GM06990 (cell line): ENCODE measurements around the gene DYNAP.

Source experiments
- DNase-seq: peaks from one replicate; pipeline ENCODE4 v3.0.0-alpha.2; 2011; ENCODE audit not compliant: insufficient read length; ENCODE audit errors: extremely low read depth
- H3K27me3 ChIP-seq: replicated peaks from 2 replicates; pipeline ENCODE4 v1.6.0; 2011; ENCODE audit warnings: low read length; ENCODE audit not compliant: control insufficient read depth, insufficient read depth
- H3K36me3 ChIP-seq: 2 replicates; pipeline ENCODE4 v1.5.1; 2011; ENCODE audit warnings: low read length; ENCODE audit not compliant: control insufficient read depth, insufficient read depth
- H3K4me3 ChIP-seq: replicated peaks from 2 replicates; pipeline ENCODE4 v1.5.1; 2011; ENCODE audit warnings: low read depth, mild to moderate bottlenecking, control low read depth, low read length
- TF ChIP-seq, protein P1 (sequence below): IDR thresholded peaks from 2 replicates; pipeline ENCODE4 v1.5.1; 2011; ENCODE audit warnings: low read length, control low read depth, mild to moderate bottlenecking, inconsistent platforms; ENCODE audit not compliant: insufficient read depth, poor library complexity, severe bottlenecking

DYNAP gene

GRCh38 chr18:54607213-54608027 is 16.4 kb downstream of the DYNAP start:
- no peak for DNase-seq
- Histone ChIP-seq H3K36me3 (no peaks in the 10 kb centered on the region), H3K4me3 (no peak overlapping the region; the same call in 1 of the 2 replicates), H3K27me3 (no peaks in the 10 kb centered on the region)
- TF ChIP-seq, protein P1, sequence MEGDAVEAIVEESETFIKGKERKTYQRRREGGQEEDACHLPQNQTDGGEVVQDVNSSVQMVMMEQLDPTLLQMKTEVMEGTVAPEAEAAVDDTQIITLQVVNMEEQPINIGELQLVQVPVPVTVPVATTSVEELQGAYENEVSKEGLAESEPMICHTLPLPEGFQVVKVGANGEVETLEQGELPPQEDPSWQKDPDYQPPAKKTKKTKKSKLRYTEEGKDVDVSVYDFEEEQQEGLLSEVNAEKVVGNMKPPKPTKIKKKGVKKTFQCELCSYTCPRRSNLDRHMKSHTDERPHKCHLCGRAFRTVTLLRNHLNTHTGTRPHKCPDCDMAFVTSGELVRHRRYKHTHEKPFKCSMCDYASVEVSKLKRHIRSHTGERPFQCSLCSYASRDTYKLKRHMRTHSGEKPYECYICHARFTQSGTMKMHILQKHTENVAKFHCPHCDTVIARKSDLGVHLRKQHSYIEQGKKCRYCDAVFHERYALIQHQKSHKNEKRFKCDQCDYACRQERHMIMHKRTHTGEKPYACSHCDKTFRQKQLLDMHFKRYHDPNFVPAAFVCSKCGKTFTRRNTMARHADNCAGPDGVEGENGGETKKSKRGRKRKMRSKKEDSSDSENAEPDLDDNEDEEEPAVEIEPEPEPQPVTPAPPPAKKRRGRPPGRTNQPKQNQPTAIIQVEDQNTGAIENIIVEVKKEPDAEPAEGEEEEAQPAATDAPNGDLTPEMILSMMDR: no peak

GRCh38 chr18:54608028-54608642 is 17.1 kb downstream of the DYNAP start:
- no peaks in the 10 kb centered on the region for H3K27me3 ChIP-seq
- H3K36me3 ChIP-seq: no peaks in the 10 kb centered on the region
- TF ChIP-seq, protein P1: no peak
- no peak for DNase-seq
- no peak overlapping the region; the same call in 1 of the 2 replicates for H3K4me3 ChIP-seq

- Histone ChIP-seq H3K27me3 (no peaks in the 10 kb centered on the region), H3K36me3 (no peaks in the 10 kb centered on the region), H3K4me3 (no peak overlapping the region)
- TF ChIP-seq, protein P1: no peak
- no peak for DNase-seq
Measured at GRCh38 chr18:54611816-54612215, 20.8 kb downstream of the DYNAP start.

- TF ChIP-seq, protein P1: no peak
- Histone ChIP-seq H3K27me3 (no peaks in the 10 kb centered on the region), H3K4me3 (no peak overlapping the region), H3K36me3 (no peaks in the 10 kb centered on the region)
- DNase-seq: no peak
Measured at GRCh38 chr18:54612237-54612636, 21.2 kb downstream of the DYNAP start.

GRCh38 chr18:54613174-54613573 is 22.1 kb downstream of the DYNAP start:
- H3K4me3 ChIP-seq: no peak overlapping the region
- H3K36me3 ChIP-seq: no peaks in the 10 kb centered on the region
- TF ChIP-seq, protein P1: no peak
- H3K27me3 ChIP-seq: no peaks in the 10 kb centered on the region
- no peak for DNase-seq
